ENCODE data around the gene PLEKHN1.

DNA sequence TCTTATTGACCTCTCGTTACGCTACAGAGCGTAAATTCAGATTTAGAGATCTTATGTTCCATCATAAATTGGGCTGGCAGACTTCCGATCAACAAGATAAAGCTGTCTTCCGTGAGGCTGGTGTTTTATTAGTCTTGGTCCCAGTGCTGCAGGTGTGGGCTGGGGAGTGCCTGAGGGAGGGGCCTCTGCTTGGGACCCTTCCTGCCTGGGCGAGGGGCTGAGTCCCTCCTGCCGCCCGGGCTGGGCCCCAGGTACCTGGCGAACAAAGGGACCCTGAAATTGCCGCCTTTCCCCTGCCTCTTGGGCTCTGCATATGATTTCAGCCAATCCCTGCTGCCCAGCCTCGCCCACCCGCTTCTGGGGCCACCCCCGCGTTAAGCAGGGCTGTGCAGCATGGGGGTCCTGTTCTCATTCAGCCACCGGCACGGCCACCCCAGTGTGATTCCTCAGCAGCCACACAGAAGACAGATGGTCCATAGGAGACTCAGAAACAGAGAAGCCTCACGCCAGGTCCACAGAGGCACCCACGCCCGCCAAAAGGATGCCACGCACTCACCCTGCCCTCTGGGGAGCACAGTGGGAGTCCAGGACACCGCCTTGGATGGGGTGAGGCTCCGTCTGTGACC lies 48.7 kb upstream of the PLEKHN1 start:
- TF ChIP-seq POLR2AphosphoS5 (IDR thresholded peaks at IDR 0.05; ENCODE audit: low read depth, low read length), result no peak
- TF ChIP-seq, protein P1, sequence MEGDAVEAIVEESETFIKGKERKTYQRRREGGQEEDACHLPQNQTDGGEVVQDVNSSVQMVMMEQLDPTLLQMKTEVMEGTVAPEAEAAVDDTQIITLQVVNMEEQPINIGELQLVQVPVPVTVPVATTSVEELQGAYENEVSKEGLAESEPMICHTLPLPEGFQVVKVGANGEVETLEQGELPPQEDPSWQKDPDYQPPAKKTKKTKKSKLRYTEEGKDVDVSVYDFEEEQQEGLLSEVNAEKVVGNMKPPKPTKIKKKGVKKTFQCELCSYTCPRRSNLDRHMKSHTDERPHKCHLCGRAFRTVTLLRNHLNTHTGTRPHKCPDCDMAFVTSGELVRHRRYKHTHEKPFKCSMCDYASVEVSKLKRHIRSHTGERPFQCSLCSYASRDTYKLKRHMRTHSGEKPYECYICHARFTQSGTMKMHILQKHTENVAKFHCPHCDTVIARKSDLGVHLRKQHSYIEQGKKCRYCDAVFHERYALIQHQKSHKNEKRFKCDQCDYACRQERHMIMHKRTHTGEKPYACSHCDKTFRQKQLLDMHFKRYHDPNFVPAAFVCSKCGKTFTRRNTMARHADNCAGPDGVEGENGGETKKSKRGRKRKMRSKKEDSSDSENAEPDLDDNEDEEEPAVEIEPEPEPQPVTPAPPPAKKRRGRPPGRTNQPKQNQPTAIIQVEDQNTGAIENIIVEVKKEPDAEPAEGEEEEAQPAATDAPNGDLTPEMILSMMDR (IDR thresholded peaks at IDR 0.05), result no peak
- TF ChIP-seq RAD21 (IDR thresholded peaks at IDR 0.05; ENCODE audit: low read length), result no peak
- TF ChIP-seq RCOR1 (IDR thresholded peaks at IDR 0.05; ENCODE audit: low read length), result peak; percentile 61; the same call in 1 of the 2 replicates
- TF ChIP-seq TCF12 (IDR thresholded peaks at IDR 0.05), result no peak

Data from SK-N-SH (cell line).